ENCODE data around the gene EIF3D.
A peak's percentile ranks its signal among the peaks of the same experiment; 100 is the strongest.

EIF3D gene

GRCh38 chr22:36505998-36506635, 22.8 kb downstream of the EIF3D start:
- H2AFZ ChIP-seq (ENCODE audit: low read length), result peak overlapping the region; percentile 91
- TF ChIP-seq EZH2phosphoT487 (IDR thresholded peaks at IDR 0.05; ENCODE audit: low read length), result no peak
- no peak for TF ChIP-seq EZH2 (optimal IDR thresholded peaks at IDR 0.05; ENCODE audit: low read depth, low read length)
- no peak for TF ChIP-seq CTCF (IDR thresholded peaks at IDR 0.05; ENCODE audit: low read length)

GRCh38 chr22:36497910-36498665, 30.9 kb downstream of the EIF3D start:
- Histone ChIP-seq H3K36me3 (replicated peaks; ENCODE audit: insufficient read depth, low read length) (peaks cover 3% of the 10 kb centered on the region; the same call in 1 of the 2 replicates), H2AFZ (ENCODE audit: low read length) (no peak overlapping the region)

More at GRCh38 chr22:36505998-36506635, 22.8 kb downstream of the EIF3D start:
- H3K9me2 ChIP-seq (replicated peaks; ENCODE audit: insufficient read depth, low read length), result no peaks in the 10 kb centered on the region
- H3K4me2 ChIP-seq (ENCODE audit: low read depth, low read length), result peak overlapping the region; percentile 92
- H4K20me1 ChIP-seq (ENCODE audit: insufficient read depth, low read length), result no peaks in the 10 kb centered on the region
- peak overlapping the region; percentile 57; the same call in 1 of the 2 replicates for H3K9ac ChIP-seq (ENCODE audit: low read length)
- H3F3A ChIP-seq (ENCODE audit: insufficient read depth, low read length), result peaks cover 33% of the 10 kb centered on the region
- peak overlapping the region; percentile 78; the same call in 1 of the 2 replicates for H3K27ac ChIP-seq (ENCODE audit: low read length)
- no peaks in the 10 kb centered on the region for H3K9me3 ChIP-seq (replicated peaks; ENCODE audit: insufficient read depth, low read length)
- peak overlapping the region; percentile 79 for H3K4me3 ChIP-seq (ENCODE audit: low read length)
- DNase-seq, result no peak
- 0 out of 2 replicates have a peak, but pooled peaks cover 4% of the 10 kb centered on the region for H3K36me3 ChIP-seq (replicated peaks; ENCODE audit: insufficient read depth, low read length)
- H3K4me1 ChIP-seq (ENCODE audit: low read length), result peaks cover 16% of the 10 kb centered on the region
- H3K27me3 ChIP-seq (replicated peaks; ENCODE audit: insufficient read depth, low read length), result no peaks in the 10 kb centered on the region
- H3K79me2 ChIP-seq (ENCODE audit: low read length), result peaks cover 10% of the 10 kb centered on the region

GRCh38 chr22:36493690-36494110, 35.3 kb downstream of the EIF3D start:
- Histone ChIP-seq H3K4me2 (ENCODE audit: low read depth, low read length) (peak overlapping the region; percentile 63), H4K20me1 (ENCODE audit: insufficient read depth, low read length) (no peaks in the 10 kb centered on the region), H3K27me3 (replicated peaks; ENCODE audit: insufficient read depth, low read length) (no peaks in the 10 kb centered on the region), H3K9ac (ENCODE audit: low read length) (peak overlapping the region; percentile 19; the same call in 1 of the 2 replicates), H2AFZ (ENCODE audit: low read length) (peak overlapping the region; percentile 42), H3K79me2 (ENCODE audit: low read length) (no peaks in the 10 kb centered on the region), H3K27ac (ENCODE audit: low read length) (peak overlapping the region; percentile 59; the same call in 1 of the 2 replicates), H3F3A (ENCODE audit: insufficient read depth, low read length) (peaks cover 6% of the 10 kb centered on the region; the same call in 1 of the 2 replicates), H3K9me2 (replicated peaks; ENCODE audit: insufficient read depth, low read length) (no peaks in the 10 kb centered on the region), H3K36me3 (replicated peaks; ENCODE audit: insufficient read depth, low read length) (peaks cover 3% of the 10 kb centered on the region; the same call in 1 of the 2 replicates), H3K9me3 (replicated peaks; ENCODE audit: insufficient read depth, low read length) (no peaks in the 10 kb centered on the region), H3K4me3 (ENCODE audit: low read length) (peak overlapping the region; percentile 33), H3K4me1 (ENCODE audit: low read length) (peaks cover 11% of the 10 kb centered on the region)
- DNase-seq, result peak; percentile 71
- TF ChIP-seq EZH2 (optimal IDR thresholded peaks at IDR 0.05; ENCODE audit: low read depth, low read length) (no peak), CTCF (IDR thresholded peaks at IDR 0.05; ENCODE audit: low read length) (peak; percentile 6; the same call in 1 of the 2 replicates), EZH2phosphoT487 (IDR thresholded peaks at IDR 0.05; ENCODE audit: low read length) (no peak)

More at GRCh38 chr22:36497910-36498665, 30.9 kb downstream of the EIF3D start:
- DNase-seq, result no peak
- Histone ChIP-seq H3K27me3 (replicated peaks; ENCODE audit: insufficient read depth, low read length) (no peaks in the 10 kb centered on the region), H3K79me2 (ENCODE audit: low read length) (no peaks in the 10 kb centered on the region), H3K27ac (ENCODE audit: low read length) (no peak overlapping the region), H3K9me2 (replicated peaks; ENCODE audit: insufficient read depth, low read length) (no peaks in the 10 kb centered on the region), H3K4me1 (ENCODE audit: low read length) (peaks cover 11% of the 10 kb centered on the region), H3K4me3 (ENCODE audit: low read length) (no peak overlapping the region), H3K4me2 (ENCODE audit: low read depth, low read length) (no peak overlapping the region), H3K9ac (ENCODE audit: low read length) (no peak overlapping the region), H3K9me3 (replicated peaks; ENCODE audit: insufficient read depth, low read length) (no peaks in the 10 kb centered on the region), H3F3A (ENCODE audit: insufficient read depth, low read length) (peaks cover 6% of the 10 kb centered on the region; the same call in 1 of the 2 replicates), H4K20me1 (ENCODE audit: insufficient read depth, low read length) (no peaks in the 10 kb centered on the region)
- no peak for TF ChIP-seq EZH2phosphoT487 (IDR thresholded peaks at IDR 0.05; ENCODE audit: low read length)
- no peak for TF ChIP-seq CTCF (IDR thresholded peaks at IDR 0.05; ENCODE audit: low read length)
- TF ChIP-seq EZH2 (optimal IDR thresholded peaks at IDR 0.05; ENCODE audit: low read depth, low read length), result no peak
